Activated CD8-positive, alpha-beta memory T cell treated with anti-CD3 and anti-CD28 coated beads, Interleukin-2, amount 50 U/mL, for 48 hours (primary cell): ENCODE results near the gene DRAXIN.
A peak's percentile ranks its signal among the peaks of the same experiment; 100 is the strongest.

ENCODE experiments used
- DNase-seq: peaks from one replicate; pipeline ENCODE4 v3.0.0-alpha.2; 2020

The DRAXIN gene

GRCh38 chr1:11690397-11691301 is 861 bp upstream of the DRAXIN start:
- no peak for DNase-seq

- DNase-seq, result no peak
Measured at GRCh38 chr1:11691928-11692711, 610 bp downstream of the DRAXIN start.

- DNase-seq, result peak; percentile 65
Measured at GRCh38 chr1:11693024-11693590, 1.6 kb downstream of the DRAXIN start.

GRCh38 chr1:11693917-11694316 is 2.4 kb downstream of the DRAXIN start:
- no peak for DNase-seq

GRCh38 chr1:11695861-11696260 is 4.4 kb downstream of the DRAXIN start:
- DNase-seq, result no peak

- no peak for DNase-seq
Measured at GRCh38 chr1:11697188-11697892, 5.8 kb downstream of the DRAXIN start.

- no peak for DNase-seq
Measured at GRCh38 chr1:11697893-11698210, 6.3 kb downstream of the DRAXIN start.

- DNase-seq, result no peak
Measured at GRCh38 chr1:11700601-11701467, 9.3 kb downstream of the DRAXIN start.

GRCh38 chr1:11701551-11701961 is 10.0 kb downstream of the DRAXIN start:
- DNase-seq, result no peak

- DNase-seq, result no peak
Measured at GRCh38 chr1:11701981-11702803, 10.7 kb downstream of the DRAXIN start.

- DNase-seq, result no peak
Measured at GRCh38 chr1:11703357-11704193, 12.1 kb downstream of the DRAXIN start.

GRCh38 chr1:11704194-11704529 is 12.7 kb downstream of the DRAXIN start:
- no peak for DNase-seq

- DNase-seq, result no peak
Measured at GRCh38 chr1:11704691-11705475, 13.4 kb downstream of the DRAXIN start.

GRCh38 chr1:11705596-11705995 is 14.1 kb downstream of the DRAXIN start:
- no peak for DNase-seq

- DNase-seq, result no peak
Measured at GRCh38 chr1:11706292-11706691, 14.8 kb downstream of the DRAXIN start.

GRCh38 chr1:11707621-11708276 is 16.2 kb downstream of the DRAXIN start:
- no peak for DNase-seq

GRCh38 chr1:11708554-11709350 is 17.2 kb downstream of the DRAXIN start:
- DNase-seq, result no peak

GRCh38 chr1:11711490-11711889 is 20.0 kb downstream of the DRAXIN start:
- no peak for DNase-seq
